AML-193 (cell line): ENCODE measurements around the gene TGM3.

Source experiments
- DNase-seq, 2 experiments: peaks; one replicate each; lab custom pipeline; 2025; lab: John Stamatoyannopoulos, UW

Gene TGM3

DNA sequence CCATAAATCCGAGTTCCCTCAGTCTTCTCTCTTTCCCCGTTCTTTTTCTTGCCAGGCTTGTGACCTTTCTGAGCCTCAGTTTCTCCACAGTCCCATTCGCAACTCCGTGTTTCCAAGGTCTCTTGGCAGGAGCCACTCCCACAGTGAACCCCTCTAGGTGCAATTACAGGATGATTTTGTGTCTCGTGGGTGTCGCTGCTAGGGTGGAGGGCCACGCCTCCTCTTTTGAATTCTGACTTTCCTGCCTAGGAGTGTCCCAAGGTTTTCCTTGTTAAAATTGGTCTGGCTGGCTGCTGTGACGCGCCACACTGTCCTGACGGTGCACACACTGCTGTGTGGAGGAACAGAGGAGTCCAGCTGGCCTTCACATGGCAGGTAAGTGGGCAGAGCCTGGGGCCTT lies 84.8 kb downstream of the TGM3 start, which contains the start of gene TGM6:
TGM6 (plus strand) TSS at position 301 of the 400 bp plus-strand sequence; CDS start at position 369, 68 bp downstream.
- DNase-seq = no peak

DNA sequence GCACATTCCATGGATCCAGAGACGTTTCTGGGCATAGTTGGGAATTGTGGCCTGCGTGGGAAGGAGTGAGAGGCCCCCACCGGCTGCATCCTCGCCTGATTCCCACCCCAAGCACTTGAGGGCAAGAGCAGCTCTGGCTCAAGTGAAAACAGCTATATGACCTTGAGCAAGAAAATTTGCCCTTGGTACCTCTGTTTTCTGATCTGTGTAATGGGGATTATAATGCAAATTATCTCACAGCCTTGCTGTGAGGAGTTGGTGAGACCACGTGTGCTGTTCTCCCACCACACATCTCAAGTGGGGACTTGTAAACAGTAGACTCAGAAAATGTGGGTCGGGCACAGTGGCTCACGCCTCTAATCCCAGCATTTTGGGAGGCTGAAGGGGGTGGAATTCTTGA lies 85.5 kb downstream of the TGM3 start:
- no peak for DNase-seq

DNA sequence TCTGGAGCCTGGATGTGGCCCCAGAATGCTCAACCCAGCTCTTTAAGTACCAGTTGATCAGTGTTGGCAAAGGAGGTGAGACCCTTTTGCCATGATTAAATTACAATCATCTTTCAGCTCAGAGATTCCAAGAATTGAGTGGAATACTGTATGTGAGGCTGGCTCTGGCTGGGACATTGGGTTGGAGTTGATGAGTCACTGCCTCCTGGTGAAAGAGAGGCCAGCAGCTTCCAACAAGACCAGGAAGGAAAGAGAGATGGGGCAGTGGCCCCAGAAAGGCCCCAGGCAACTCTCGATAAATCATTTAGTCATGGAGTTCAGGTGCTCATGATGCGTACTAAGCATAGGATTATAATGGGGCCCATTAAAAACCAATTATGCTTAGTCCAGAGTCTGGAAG lies 87.0 kb downstream of the TGM3 start:
- no peak for DNase-seq

DNA sequence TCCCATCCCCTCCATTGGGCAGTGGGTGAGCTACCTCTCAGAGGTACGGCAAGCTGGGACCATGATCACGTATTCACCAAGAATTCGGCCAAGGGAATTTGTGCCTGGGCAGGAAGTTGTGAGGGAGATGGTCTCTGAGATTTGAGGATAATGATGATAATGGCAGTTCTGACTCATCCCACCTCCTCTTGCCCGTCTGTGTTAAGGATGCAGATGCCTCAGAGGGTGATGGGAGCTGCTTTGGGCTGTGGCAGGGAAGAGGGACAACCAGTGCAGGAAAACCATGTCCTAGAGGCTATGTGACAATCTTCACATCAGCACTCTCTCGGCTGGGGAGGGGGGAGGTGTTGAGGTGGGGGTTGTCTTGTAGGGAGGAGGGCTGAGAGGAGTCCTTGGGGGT lies 89.2 kb downstream of the TGM3 start:
- DNase-seq = no peak

DNA sequence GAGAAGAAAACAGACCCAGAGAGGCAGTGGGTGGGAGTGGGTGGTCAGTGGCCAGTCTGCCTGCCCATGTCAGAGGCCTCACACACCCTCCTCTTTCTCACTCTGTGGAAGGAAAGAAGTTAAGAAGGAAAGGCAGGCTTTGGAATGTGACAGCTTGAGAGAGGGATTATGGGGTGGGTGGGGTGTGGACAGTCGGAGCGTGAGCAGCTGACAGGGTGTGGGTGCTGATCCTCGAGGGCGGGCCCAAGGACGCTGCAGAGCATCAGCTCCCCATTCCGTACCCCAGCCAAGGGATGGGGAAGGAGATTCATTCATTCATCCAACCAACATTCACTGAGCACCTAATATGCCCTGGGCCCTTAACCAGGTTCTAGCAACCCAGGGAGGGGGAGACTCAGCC lies 89.7 kb downstream of the TGM3 start:
- DNase-seq = no peak

DNA sequence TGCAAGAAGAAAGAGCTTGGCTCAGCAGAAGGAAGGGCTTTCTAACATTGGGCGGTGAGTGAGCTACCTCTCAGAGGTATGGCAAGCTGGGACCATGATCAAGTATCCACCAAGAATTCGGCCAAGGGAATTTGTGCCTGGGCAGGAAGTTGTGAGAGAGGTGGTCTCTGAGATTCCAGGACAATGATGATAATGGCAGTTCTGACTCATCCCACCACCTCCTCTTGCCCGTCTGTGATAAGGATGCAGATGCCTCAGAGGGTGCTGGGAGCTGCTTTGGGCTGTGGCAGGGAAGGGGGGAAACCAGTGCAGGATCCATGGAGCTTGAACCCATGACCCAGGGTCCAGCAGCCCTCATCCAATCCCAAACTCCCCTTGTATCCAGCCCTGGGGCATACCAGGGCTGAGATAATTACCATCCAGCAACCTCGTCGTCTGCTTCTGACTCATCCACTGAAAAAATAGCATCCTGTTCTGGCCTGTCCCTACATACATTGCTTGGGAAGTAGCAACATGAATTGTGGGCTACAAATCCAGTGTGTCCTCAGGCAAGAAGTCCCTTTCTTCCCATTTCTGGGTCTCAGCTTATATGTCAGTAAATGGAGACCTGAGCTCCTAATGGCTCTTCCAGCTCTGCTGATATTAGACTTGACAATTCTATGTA lies 90.8 kb downstream of the TGM3 start:
- DNase-seq = no peak

DNA sequence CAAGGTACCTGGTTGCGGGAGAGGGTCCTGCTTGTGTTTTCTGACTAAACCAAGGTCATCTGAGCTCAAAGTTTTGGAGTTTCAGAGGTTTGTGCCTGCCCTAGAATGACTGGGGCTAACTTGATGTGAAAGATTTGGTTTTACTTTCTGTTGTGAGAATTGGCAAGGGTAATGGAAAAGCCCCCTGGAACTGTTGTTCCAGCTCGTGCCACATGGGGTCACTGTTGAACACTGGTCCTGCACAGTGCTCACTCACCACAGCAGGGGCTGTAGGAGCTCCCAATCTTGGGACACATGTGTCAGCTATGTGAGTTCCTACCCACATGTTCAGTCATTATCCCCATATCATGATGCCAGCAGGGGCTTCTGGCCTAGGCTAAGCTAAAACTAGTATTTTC lies 91.4 kb downstream of the TGM3 start:
- peak; percentile 4 to 15 for DNase-seq

DNA sequence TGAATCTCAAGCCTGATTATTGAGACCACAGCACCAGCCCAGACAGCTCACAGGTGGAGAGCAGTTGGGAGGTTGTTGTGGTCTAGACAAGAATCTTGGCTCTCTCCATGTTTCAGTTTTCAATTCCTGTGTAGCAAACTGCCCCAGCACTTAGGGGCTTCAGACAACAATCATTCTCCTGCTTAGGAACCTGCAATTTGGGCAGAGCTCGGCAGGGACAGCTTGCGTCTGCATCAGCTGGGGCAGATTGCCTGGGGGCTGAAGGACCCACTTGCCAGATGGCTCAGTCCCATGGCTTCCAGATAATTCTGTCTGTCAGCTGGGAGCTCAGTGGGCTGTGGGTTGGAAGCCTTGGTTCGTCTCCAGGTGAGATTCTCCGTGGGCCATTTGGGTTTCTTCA lies 91.8 kb downstream of the TGM3 start:
- no peak for DNase-seq
